ENCODE data around the gene RPTOR.

RPTOR gene

GRCh38 chr17:80863626-80864025 is 319.0 kb downstream of the RPTOR start:
- no peak overlapping the region for H4K91ac ChIP-seq (ENCODE audit: low read depth, low read length, poor library complexity)

GRCh38 chr17:80864751-80865150 is 320.1 kb downstream of the RPTOR start:
- Histone ChIP-seq H3K27me3 (ENCODE audit: control insufficient read depth in 3 of 3, insufficient read depth in 3 of 3, low read depth in 1 of 3, low read length in 3 of 3) (no peaks in the 10 kb centered on the region), H3K14ac (ENCODE audit: low read length) (no peak overlapping the region), H3K4me2 (ENCODE audit: insufficient read depth, low read length, poor library complexity, severe bottlenecking) (no peak overlapping the region), H2AFZ (ENCODE audit: low read length) (no peak overlapping the region), H2BK15ac (ENCODE audit: low read length) (no peak overlapping the region), H2BK12ac (ENCODE audit: low read length) (no peak overlapping the region), H3K4ac (ENCODE audit: low read length) (no peak overlapping the region), H4K91ac (ENCODE audit: low read depth, low read length, poor library complexity) (no peak overlapping the region), H3K4me1 (ENCODE audit: control insufficient read depth in 2 of 2, insufficient read depth in 1 of 2, low read depth in 1 of 2, low read length in 2 of 2) (peaks cover 0 to 5% of the 10 kb centered on the region in 2 donors), H3K9ac (ENCODE audit: low read depth, low read length, poor library complexity) (no peak overlapping the region), H2BK120ac (ENCODE audit: low read depth, low read length) (no peak overlapping the region), H3K27ac (replicated peaks; ENCODE audit: low read length) (no peak overlapping the region), H4K8ac (ENCODE audit: low read depth, low read length) (no peak overlapping the region), H2AK5ac (ENCODE audit: low read depth, low read length) (no peak overlapping the region), H3K9me3 (replicated peaks in 1 of 2; ENCODE audit: control insufficient read depth in 2 of 2, insufficient read depth in 1 of 2, low read depth in 1 of 2, low read length in 2 of 2) (peaks cover 8 to 11% of the 10 kb centered on the region in 2 donors), H3K36me3 (replicated peaks in 1 of 2; ENCODE audit: control insufficient read depth in 2 of 2, insufficient read depth in 2 of 2, low read length in 2 of 2) (peaks cover 3 to 16% of the 10 kb centered on the region in 2 donors), H2BK5ac (ENCODE audit: low read length) (no peak overlapping the region), H3K18ac (ENCODE audit: low read length) (no peak overlapping the region), H3K79me1 (ENCODE audit: low read depth, low read length) (no peaks in the 10 kb centered on the region), H3K4me3 (ENCODE audit: low read length in 2 of 2) (no peak overlapping the region), H3K23ac (ENCODE audit: low read depth, low read length, poor library complexity) (no peak overlapping the region)
- no peak for DNase-seq (ENCODE audit: low spot score)
- no CpG with 5 or more reads among the region's 6 CpGs for WGBS, 2 donors (ENCODE audit: extremely low coverage in 2 of 2, insufficient read length in 2 of 2, insufficient replicate concordance in 1 of 2)

More at GRCh38 chr17:80863626-80864025, 319.0 kb downstream of the RPTOR start:
- H3K27ac ChIP-seq (replicated peaks; ENCODE audit: low read length): no peak overlapping the region
- no peak overlapping the region for H4K8ac ChIP-seq (ENCODE audit: low read depth, low read length)
- H2AK5ac ChIP-seq (ENCODE audit: low read depth, low read length): no peak overlapping the region
- DNase-seq (ENCODE audit: low spot score): no peak
- H2BK15ac ChIP-seq (ENCODE audit: low read length): no peak overlapping the region
- peaks cover 3 to 16% of the 10 kb centered on the region in 2 donors for H3K36me3 ChIP-seq (replicated peaks in 1 of 2; ENCODE audit: control insufficient read depth in 2 of 2, insufficient read depth in 2 of 2, low read length in 2 of 2)
- H3K23ac ChIP-seq (ENCODE audit: low read depth, low read length, poor library complexity): no peak overlapping the region
- H2BK5ac ChIP-seq (ENCODE audit: low read length): no peak overlapping the region
- WGBS, 2 donors (ENCODE audit: extremely low coverage in 2 of 2, insufficient read length in 2 of 2, insufficient replicate concordance in 1 of 2): no CpG with 5 or more reads among the region's 13 CpGs
- no peak overlapping the region for H2BK120ac ChIP-seq (ENCODE audit: low read depth, low read length)
- no peak overlapping the region for H2AFZ ChIP-seq (ENCODE audit: low read length)
- no peaks in the 10 kb centered on the region for H3K79me1 ChIP-seq (ENCODE audit: low read depth, low read length)
- no peak overlapping the region for H3K4me2 ChIP-seq (ENCODE audit: insufficient read depth, low read length, poor library complexity, severe bottlenecking)
- no peak overlapping the region for H2BK12ac ChIP-seq (ENCODE audit: low read length)
- no peak overlapping the region for H3K4ac ChIP-seq (ENCODE audit: low read length)
- no peaks in the 10 kb centered on the region for H3K27me3 ChIP-seq (ENCODE audit: control insufficient read depth in 3 of 3, insufficient read depth in 3 of 3, low read depth in 1 of 3, low read length in 3 of 3)
- peaks cover 0 to 8% of the 10 kb centered on the region in 2 donors for H3K4me1 ChIP-seq (ENCODE audit: control insufficient read depth in 2 of 2, insufficient read depth in 1 of 2, low read depth in 1 of 2, low read length in 2 of 2)
- H3K4me3 ChIP-seq (ENCODE audit: low read length in 2 of 2): no peak overlapping the region
- H3K14ac ChIP-seq (ENCODE audit: low read length): no peak overlapping the region
- H3K9me3 ChIP-seq (replicated peaks in 1 of 2; ENCODE audit: control insufficient read depth in 2 of 2, insufficient read depth in 1 of 2, low read depth in 1 of 2, low read length in 2 of 2): peaks cover 8 to 11% of the 10 kb centered on the region in 2 donors
- H3K9ac ChIP-seq (ENCODE audit: low read depth, low read length, poor library complexity): no peak overlapping the region
- no peak overlapping the region for H3K18ac ChIP-seq (ENCODE audit: low read length)

GRCh38 chr17:80866050-80866793 is 321.6 kb downstream of the RPTOR start:
- H3K4ac ChIP-seq (ENCODE audit: low read length): no peak overlapping the region
- no peak overlapping the region for H3K4me2 ChIP-seq (ENCODE audit: insufficient read depth, low read length, poor library complexity, severe bottlenecking)
- no peak overlapping the region for H3K9ac ChIP-seq (ENCODE audit: low read depth, low read length, poor library complexity)
- peaks cover 4 to 10% of the 10 kb centered on the region in 2 donors for H3K36me3 ChIP-seq (replicated peaks in 1 of 2; ENCODE audit: control insufficient read depth in 2 of 2, insufficient read depth in 2 of 2, low read length in 2 of 2)
- H3K27me3 ChIP-seq (ENCODE audit: control insufficient read depth in 3 of 3, insufficient read depth in 3 of 3, low read depth in 1 of 3, low read length in 3 of 3): no peaks in the 10 kb centered on the region
- peaks cover 8 to 11% of the 10 kb centered on the region in 2 donors for H3K9me3 ChIP-seq (replicated peaks in 1 of 2; ENCODE audit: control insufficient read depth in 2 of 2, insufficient read depth in 1 of 2, low read depth in 1 of 2, low read length in 2 of 2)
- no peak overlapping the region for H3K18ac ChIP-seq (ENCODE audit: low read length)
- no peak for DNase-seq (ENCODE audit: low spot score)
- WGBS, 2 donors (ENCODE audit: extremely low coverage in 2 of 2, insufficient read length in 2 of 2, insufficient replicate concordance in 1 of 2): no CpG with 5 or more reads among the region's 8 CpGs
- no peak overlapping the region for H2AK5ac ChIP-seq (ENCODE audit: low read depth, low read length)
- H2AFZ ChIP-seq (ENCODE audit: low read length): no peak overlapping the region
- H3K23ac ChIP-seq (ENCODE audit: low read depth, low read length, poor library complexity): no peak overlapping the region
- H3K4me1 ChIP-seq (ENCODE audit: control insufficient read depth in 2 of 2, insufficient read depth in 1 of 2, low read depth in 1 of 2, low read length in 2 of 2): peaks cover 0 to 3% of the 10 kb centered on the region in 2 donors
- no peak overlapping the region for H2BK12ac ChIP-seq (ENCODE audit: low read length)
- no peak overlapping the region for H2BK5ac ChIP-seq (ENCODE audit: low read length)
- H3K14ac ChIP-seq (ENCODE audit: low read length): no peak overlapping the region
- H4K91ac ChIP-seq (ENCODE audit: low read depth, low read length, poor library complexity): no peak overlapping the region
- H2BK15ac ChIP-seq (ENCODE audit: low read length): no peak overlapping the region
- no peak overlapping the region for H4K8ac ChIP-seq (ENCODE audit: low read depth, low read length)
- no peak overlapping the region for H2BK120ac ChIP-seq (ENCODE audit: low read depth, low read length)
- H3K27ac ChIP-seq (replicated peaks; ENCODE audit: low read length): no peak overlapping the region
- no peaks in the 10 kb centered on the region for H3K79me1 ChIP-seq (ENCODE audit: low read depth, low read length)
- no peak overlapping the region for H3K4me3 ChIP-seq (ENCODE audit: low read length in 2 of 2)

- H3K18ac ChIP-seq (ENCODE audit: low read length): no peak overlapping the region
- H3K4me1 ChIP-seq (ENCODE audit: control insufficient read depth in 2 of 2, insufficient read depth in 1 of 2, low read depth in 1 of 2, low read length in 2 of 2): peaks cover 3 to 16% of the 10 kb centered on the region in 2 donors
- H3K27me3 ChIP-seq (ENCODE audit: control insufficient read depth in 3 of 3, insufficient read depth in 3 of 3, low read depth in 1 of 3, low read length in 3 of 3): no peaks in the 10 kb centered on the region
- H2BK12ac ChIP-seq (ENCODE audit: low read length): no peak overlapping the region
- no peak overlapping the region for H3K4ac ChIP-seq (ENCODE audit: low read length)
- peaks cover 1 to 8% of the 10 kb centered on the region in 2 donors for H3K9me3 ChIP-seq (replicated peaks in 1 of 2; ENCODE audit: control insufficient read depth in 2 of 2, insufficient read depth in 1 of 2, low read depth in 1 of 2, low read length in 2 of 2)
- no peak overlapping the region for H4K91ac ChIP-seq (ENCODE audit: low read depth, low read length, poor library complexity)
- no peak overlapping the region for H2BK15ac ChIP-seq (ENCODE audit: low read length)
- H2BK120ac ChIP-seq (ENCODE audit: low read depth, low read length): no peak overlapping the region
- no peak overlapping the region for H2BK5ac ChIP-seq (ENCODE audit: low read length)
- H3K4me3 ChIP-seq (ENCODE audit: low read length in 2 of 2): no peak overlapping the region
- no peak overlapping the region for H3K23ac ChIP-seq (ENCODE audit: low read depth, low read length, poor library complexity)
- H4K8ac ChIP-seq (ENCODE audit: low read depth, low read length): no peak overlapping the region
- H3K14ac ChIP-seq (ENCODE audit: low read length): no peak overlapping the region
- no peak for DNase-seq (ENCODE audit: low spot score)
- no peak overlapping the region for H2AK5ac ChIP-seq (ENCODE audit: low read depth, low read length)
- H2AFZ ChIP-seq (ENCODE audit: low read length): no peak overlapping the region
- H3K4me2 ChIP-seq (ENCODE audit: insufficient read depth, low read length, poor library complexity, severe bottlenecking): no peak overlapping the region
- H3K36me3 ChIP-seq (replicated peaks in 1 of 2; ENCODE audit: control insufficient read depth in 2 of 2, insufficient read depth in 2 of 2, low read length in 2 of 2): peaks cover 1 to 2% of the 10 kb centered on the region in 2 donors
- WGBS, 2 donors (ENCODE audit: extremely low coverage in 2 of 2, insufficient read length in 2 of 2, insufficient replicate concordance in 1 of 2): no CpG with 5 or more reads among the region's 5 CpGs
- no peak overlapping the region for H3K27ac ChIP-seq (replicated peaks; ENCODE audit: low read length)
- H3K79me1 ChIP-seq (ENCODE audit: low read depth, low read length): no peaks in the 10 kb centered on the region
- no peak overlapping the region for H3K9ac ChIP-seq (ENCODE audit: low read depth, low read length, poor library complexity)
These were observed 323.5 kb downstream of the RPTOR start for GRCh38 chr17:80868022-80868609.

All from neuronal stem cell (in vitro differentiated cells).